ENCODE results near the gene COX4I2. TPM values are rescaled to one million over a fixed set of nuclear protein-coding genes. Genes with fewer than 3 reads are reported as not detected.

COX4I2 gene
- total RNA-seq, 2 donors from 2014 or later = 0.41 to 3.6 TPM

GRCh38 chr20:31674895-31675827, 37.4 kb downstream of the COX4I2 start:
- WGBS = 55% methylated on average over 10 of the region's 10 CpGs
- Histone ChIP-seq H3K36me3 (no peaks in the 10 kb centered on the region), H3K27me3 (replicated peaks; ENCODE audit: insufficient read depth) (no peaks in the 10 kb centered on the region), H3K4me1 (replicated peaks) (peaks cover 32% of the 10 kb centered on the region), H3K4me3 (no peak overlapping the region), H3K9me3 (no peaks in the 10 kb centered on the region), H3K27ac (peak overlapping the region; percentile 34 to 45)
- peak; percentile 45 for TF ChIP-seq POLR2AphosphoS5 (IDR thresholded peaks at IDR 0.05)
- TF ChIP-seq, protein P1, sequence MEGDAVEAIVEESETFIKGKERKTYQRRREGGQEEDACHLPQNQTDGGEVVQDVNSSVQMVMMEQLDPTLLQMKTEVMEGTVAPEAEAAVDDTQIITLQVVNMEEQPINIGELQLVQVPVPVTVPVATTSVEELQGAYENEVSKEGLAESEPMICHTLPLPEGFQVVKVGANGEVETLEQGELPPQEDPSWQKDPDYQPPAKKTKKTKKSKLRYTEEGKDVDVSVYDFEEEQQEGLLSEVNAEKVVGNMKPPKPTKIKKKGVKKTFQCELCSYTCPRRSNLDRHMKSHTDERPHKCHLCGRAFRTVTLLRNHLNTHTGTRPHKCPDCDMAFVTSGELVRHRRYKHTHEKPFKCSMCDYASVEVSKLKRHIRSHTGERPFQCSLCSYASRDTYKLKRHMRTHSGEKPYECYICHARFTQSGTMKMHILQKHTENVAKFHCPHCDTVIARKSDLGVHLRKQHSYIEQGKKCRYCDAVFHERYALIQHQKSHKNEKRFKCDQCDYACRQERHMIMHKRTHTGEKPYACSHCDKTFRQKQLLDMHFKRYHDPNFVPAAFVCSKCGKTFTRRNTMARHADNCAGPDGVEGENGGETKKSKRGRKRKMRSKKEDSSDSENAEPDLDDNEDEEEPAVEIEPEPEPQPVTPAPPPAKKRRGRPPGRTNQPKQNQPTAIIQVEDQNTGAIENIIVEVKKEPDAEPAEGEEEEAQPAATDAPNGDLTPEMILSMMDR (IDR thresholded peaks at IDR 0.05) = no peak
- intact Hi-C loops (cut with DNase I) = no loop called here
- no peak for DNase-seq (ENCODE audit: low spot score)

DNA sequence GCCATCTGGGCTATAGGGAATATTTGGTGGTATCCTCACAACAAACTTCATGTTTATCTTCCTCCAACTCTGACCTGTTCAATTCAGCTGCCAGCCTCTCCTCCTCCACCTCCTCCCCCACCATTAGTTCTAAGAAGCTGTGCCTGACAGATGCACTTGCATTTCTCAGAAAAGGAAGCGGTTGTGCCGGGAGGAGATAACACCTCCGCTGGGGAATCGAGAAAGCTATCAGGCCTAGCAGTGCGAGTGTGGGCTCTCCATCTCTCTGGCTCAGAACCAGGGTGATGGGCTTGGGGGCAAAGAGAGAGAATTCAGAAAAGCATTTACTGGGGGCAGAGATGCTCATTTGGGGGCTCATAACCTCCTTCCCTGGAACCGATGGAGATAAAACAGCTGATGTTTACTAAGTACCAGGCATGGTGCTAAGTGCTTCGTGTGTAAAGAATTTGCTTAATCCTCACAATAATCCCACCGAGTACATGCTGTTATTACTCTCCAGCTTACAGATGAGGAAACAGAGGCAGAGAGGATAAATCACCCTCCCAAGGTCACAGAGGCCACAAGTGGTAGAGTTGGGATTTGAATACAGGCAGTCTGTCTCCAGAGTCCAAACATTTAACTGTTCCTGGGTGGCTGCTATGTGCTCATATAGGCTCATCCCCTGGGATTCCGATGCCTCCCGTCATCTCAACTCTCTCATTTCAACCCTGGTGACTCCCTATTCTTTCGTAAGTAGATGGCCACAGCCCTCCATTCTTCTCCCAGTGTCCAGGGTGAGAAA, 38.3 kb downstream of the COX4I2 start:
- H3K4me3 ChIP-seq = no peak overlapping the region
- TF ChIP-seq, protein P1 (IDR thresholded peaks at IDR 0.05) = no peak
- TF ChIP-seq POLR2A (IDR thresholded peaks at IDR 0.05) (no peak), POLR2AphosphoS5 (IDR thresholded peaks at IDR 0.05) (no peak)
- no peaks in the 10 kb centered on the region for H3K9me3 ChIP-seq
- WGBS = 72% methylated on average over 11 of the region's 11 CpGs
- peaks cover 32% of the 10 kb centered on the region for H3K4me1 ChIP-seq (replicated peaks)
- DNase-seq (ENCODE audit: low spot score) = no peak
- peak overlapping the region; percentile 34 to 45 for H3K27ac ChIP-seq
- H3K27me3 ChIP-seq (replicated peaks; ENCODE audit: insufficient read depth) = no peaks in the 10 kb centered on the region
- H3K36me3 ChIP-seq = no peaks in the 10 kb centered on the region
- intact Hi-C loops (cut with DNase I) = no loop called here

GRCh38 chr20:31676609-31676989, 38.9 kb downstream of the COX4I2 start:
- peak overlapping the region; percentile 11 to 16 for H3K27ac ChIP-seq
- H3K4me1 ChIP-seq (replicated peaks) = peaks cover 30% of the 10 kb centered on the region
- H3K27me3 ChIP-seq (replicated peaks; ENCODE audit: insufficient read depth) = no peaks in the 10 kb centered on the region
- DNase-seq (ENCODE audit: low spot score) = no peak
- H3K9me3 ChIP-seq = no peaks in the 10 kb centered on the region
- intact Hi-C loops (cut with DNase I) = no loop called here
- 87% methylated on average over 7 of the region's 7 CpGs for WGBS
- no peak for TF ChIP-seq POLR2A (IDR thresholded peaks at IDR 0.05)
- TF ChIP-seq, protein P1 (IDR thresholded peaks at IDR 0.05) = no peak
- TF ChIP-seq POLR2AphosphoS5 (IDR thresholded peaks at IDR 0.05) = no peak
- H3K4me3 ChIP-seq = no peak overlapping the region
- no peaks in the 10 kb centered on the region for H3K36me3 ChIP-seq

DNA sequence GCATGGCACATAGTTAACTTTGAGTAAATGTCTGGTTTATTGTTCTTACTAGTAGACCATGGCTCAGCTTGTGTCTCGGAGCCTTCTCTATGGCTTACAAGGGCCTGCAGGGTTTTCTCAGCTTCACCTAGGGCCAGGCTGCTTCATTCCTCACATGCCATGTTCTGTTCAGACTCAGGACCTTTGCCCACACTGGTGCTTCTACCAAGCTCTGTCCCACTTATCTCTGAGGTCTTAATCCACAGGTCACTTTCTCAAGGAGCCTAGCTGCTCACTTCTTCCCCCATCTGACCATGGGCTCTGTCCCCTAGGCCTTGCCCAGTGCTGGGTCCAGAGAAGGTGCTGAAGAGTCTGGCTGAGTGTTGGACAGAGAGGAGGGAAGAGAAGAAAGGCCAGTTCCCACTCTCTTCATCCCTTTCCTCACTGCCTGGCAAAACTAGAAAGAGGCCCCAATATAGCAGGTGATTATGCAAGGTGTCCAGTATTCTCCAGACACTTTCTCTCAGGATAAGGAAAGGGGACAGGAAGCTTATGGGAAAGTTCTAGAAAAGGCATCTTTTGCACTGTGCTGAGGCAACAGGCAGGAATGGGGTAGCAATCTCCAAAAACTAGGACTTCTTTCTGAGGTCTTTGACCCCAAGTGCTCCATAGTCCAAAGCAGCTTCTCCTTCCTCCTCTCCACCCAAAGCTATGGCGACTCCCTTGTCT, 40.0 kb downstream of the COX4I2 start:
- intact Hi-C loops (cut with DNase I) = no loop called here
- 96% methylated on average over 2 of the region's 2 CpGs for WGBS
- no peak for DNase-seq (ENCODE audit: low spot score)
- TF ChIP-seq POLR2A (IDR thresholded peaks at IDR 0.05) (no peak), POLR2AphosphoS5 (IDR thresholded peaks at IDR 0.05) (no peak)
- TF ChIP-seq, protein P1 (IDR thresholded peaks at IDR 0.05) = no peak
- Histone ChIP-seq H3K4me1 (replicated peaks) (peaks cover 30% of the 10 kb centered on the region), H3K27me3 (replicated peaks; ENCODE audit: insufficient read depth) (no peaks in the 10 kb centered on the region), H3K36me3 (no peaks in the 10 kb centered on the region), H3K27ac (peak overlapping the region; percentile 35 to 39), H3K9me3 (no peaks in the 10 kb centered on the region), H3K4me3 (no peak overlapping the region)
